ENCODE data around the gene PRKD2.

Gene PRKD2

DNA sequence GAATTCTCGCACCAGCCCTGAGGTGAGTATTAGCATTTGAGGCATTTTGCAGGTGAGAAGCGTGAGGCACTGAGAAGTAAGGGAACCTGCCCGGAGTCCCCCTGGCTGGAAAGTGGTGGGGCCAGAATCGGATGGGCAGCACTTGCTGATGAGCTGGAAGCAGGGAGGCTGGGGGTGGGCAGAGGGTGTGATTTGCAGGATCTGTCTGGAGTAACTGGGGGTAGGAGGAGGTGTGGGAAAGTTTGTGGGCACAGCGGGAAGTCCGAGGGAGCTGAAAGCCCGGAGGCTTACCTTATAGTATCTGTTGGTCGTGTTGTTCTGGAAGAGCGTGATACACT is 20.1 kb downstream of the PRKD2 start:
- Histone ChIP-seq H3K9me3 (ENCODE audit: low read depth, low read length) (no peaks in the 10 kb centered on the region), H3K36me3 (ENCODE audit: insufficient read depth, low read length) (peaks cover 21% of the 10 kb centered on the region), H3K9ac (ENCODE audit: insufficient read length) (no peak overlapping the region), H3K27ac (no peak overlapping the region), H3K4me3 (peak overlapping the region; percentile 64)
- DNase-seq (ENCODE audit: low read depth, low spot score) = no peak
- TF ChIP-seq POLR2AphosphoS5 (IDR thresholded peaks at IDR 0.05; ENCODE audit: borderline replicate concordance, low read depth, low read length) (no peak), FOXP2 (optimal IDR thresholded peaks at IDR 0.05; ENCODE audit: control extremely low read depth, extremely low read length, insufficient read depth) (no peak), EZH2 (IDR thresholded peaks at IDR 0.05) (no peak)

DNA sequence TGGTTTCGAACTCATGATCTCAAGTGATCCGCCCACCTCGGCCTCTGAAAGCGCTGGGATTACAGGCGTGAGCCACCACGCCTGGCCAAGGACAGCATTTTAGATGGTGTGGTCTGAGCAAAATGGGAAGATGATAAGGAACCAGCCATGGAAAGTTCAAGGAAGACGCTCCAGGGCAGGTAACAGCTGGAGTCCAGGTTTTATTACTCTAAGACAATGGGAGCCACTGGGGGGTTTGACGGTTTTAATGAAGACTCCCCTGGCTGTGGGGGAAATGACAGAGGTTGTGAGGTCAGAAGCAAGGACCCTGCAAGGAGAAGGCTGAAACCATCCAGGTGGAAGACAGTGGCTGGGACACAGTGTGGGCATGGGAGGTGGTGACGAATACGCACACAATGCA is 20.9 kb downstream of the PRKD2 start:
- no peak overlapping the region for H3K27ac ChIP-seq
- H3K36me3 ChIP-seq (ENCODE audit: insufficient read depth, low read length) = peaks cover 29% of the 10 kb centered on the region
- no peak overlapping the region for H3K9ac ChIP-seq (ENCODE audit: insufficient read length)
- no peak for TF ChIP-seq FOXP2 (optimal IDR thresholded peaks at IDR 0.05; ENCODE audit: control extremely low read depth, extremely low read length, insufficient read depth)
- no peak for TF ChIP-seq EZH2 (IDR thresholded peaks at IDR 0.05)
- TF ChIP-seq POLR2AphosphoS5 (IDR thresholded peaks at IDR 0.05; ENCODE audit: borderline replicate concordance, low read depth, low read length) = no peak
- H3K4me3 ChIP-seq = no peak overlapping the region
- H3K9me3 ChIP-seq (ENCODE audit: low read depth, low read length) = no peaks in the 10 kb centered on the region
- no peak for DNase-seq (ENCODE audit: low read depth, low spot score)

DNA sequence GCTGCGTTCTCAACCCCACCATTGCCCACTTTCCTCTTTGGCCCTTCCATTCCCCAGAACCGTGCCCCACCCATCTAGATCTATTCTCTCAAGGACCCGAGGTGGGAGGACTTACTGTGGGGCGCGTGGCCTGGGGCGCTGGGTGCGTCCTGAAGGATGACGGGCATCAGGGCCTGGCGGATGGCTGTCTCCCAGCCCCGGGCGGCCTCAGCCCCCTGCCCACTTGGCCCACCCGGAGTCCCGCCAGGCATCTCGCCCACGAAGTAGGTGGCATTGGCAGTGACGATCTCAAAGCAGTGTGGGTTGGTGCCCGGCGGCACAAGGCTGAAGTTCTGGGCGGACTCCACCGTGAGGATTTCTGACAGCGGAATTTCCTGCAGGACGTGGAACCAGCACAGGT is 23.2 kb downstream of the PRKD2 start:
- Histone ChIP-seq H3K4me3 (no peak overlapping the region), H3K9me3 (ENCODE audit: low read depth, low read length) (no peaks in the 10 kb centered on the region), H3K9ac (ENCODE audit: insufficient read length) (no peak overlapping the region), H3K27ac (no peak overlapping the region), H3K36me3 (ENCODE audit: insufficient read depth, low read length) (peaks cover 39% of the 10 kb centered on the region)
- TF ChIP-seq POLR2AphosphoS5 (IDR thresholded peaks at IDR 0.05; ENCODE audit: borderline replicate concordance, low read depth, low read length) = no peak
- no peak for TF ChIP-seq EZH2 (IDR thresholded peaks at IDR 0.05)
- no peak for DNase-seq (ENCODE audit: low read depth, low spot score)

DNA sequence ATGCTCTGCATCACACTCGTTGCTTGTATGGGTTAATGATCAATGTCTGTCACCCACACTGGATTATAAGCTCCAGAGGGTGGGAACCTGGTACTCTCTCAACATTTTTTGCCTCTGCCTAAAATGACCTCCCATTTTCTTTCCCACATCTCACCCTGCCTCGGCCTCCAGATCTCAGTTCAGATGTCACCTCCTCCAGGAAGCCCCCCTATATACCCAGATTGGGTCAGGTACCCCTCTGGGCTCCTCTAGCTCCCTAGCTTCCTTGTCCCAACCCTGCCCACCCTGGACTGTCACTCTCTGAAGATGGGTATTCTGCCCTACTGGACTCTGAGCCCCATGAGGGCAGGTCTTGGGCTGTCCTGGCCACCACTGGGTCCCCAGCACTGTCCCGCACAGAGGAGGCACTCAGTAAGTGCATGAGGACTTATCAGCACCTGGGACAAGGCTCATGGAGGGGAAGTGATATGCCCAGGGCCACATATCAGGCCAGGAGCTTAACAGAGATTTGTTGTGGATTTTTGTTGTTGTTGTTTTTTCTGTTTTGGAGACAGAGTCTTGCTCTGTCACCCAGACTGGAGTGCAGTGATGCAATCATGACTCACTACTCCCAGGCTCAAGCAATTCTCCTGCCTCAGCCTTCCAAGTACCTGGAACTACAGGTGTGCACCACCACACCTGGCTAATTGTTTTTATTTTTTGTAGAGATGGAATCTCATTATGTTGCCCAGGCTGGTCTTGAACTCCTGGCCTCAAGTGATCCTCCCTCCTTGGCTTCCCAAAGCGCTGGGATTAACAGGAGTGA is 23.8 kb downstream of the PRKD2 start:
- H3K27ac ChIP-seq = no peak overlapping the region
- no peak overlapping the region for H3K9ac ChIP-seq (ENCODE audit: insufficient read length)
- DNase-seq (ENCODE audit: low read depth, low spot score) = no peak
- no peak for TF ChIP-seq EZH2 (IDR thresholded peaks at IDR 0.05)
- no peak for TF ChIP-seq FOXP2 (optimal IDR thresholded peaks at IDR 0.05; ENCODE audit: control extremely low read depth, extremely low read length, insufficient read depth)
- no peak for TF ChIP-seq POLR2AphosphoS5 (IDR thresholded peaks at IDR 0.05; ENCODE audit: borderline replicate concordance, low read depth, low read length)
- no peaks in the 10 kb centered on the region for H3K9me3 ChIP-seq (ENCODE audit: low read depth, low read length)
- no peak overlapping the region for H3K4me3 ChIP-seq
- H3K36me3 ChIP-seq (ENCODE audit: insufficient read depth, low read length) = peaks cover 39% of the 10 kb centered on the region

DNA sequence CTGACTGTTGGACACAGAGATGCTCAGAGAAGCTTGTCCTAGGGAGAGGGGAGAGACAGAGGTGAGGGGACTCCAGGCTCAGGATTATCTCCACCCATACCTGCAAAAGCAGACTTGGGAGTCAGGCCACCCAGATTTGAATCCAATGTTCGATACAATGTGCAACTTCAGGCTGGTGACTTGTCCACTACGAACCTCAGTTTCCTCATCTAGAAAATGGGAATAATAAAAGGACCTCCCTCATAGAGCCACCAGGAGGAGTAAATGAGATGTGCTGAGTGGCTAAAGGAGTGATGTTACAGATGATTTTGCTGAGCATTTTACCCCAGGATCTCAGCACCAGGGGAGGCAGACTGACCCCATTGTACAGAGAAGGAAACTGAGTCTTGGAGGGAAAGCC is 25.0 kb downstream of the PRKD2 start:
- no peak for DNase-seq (ENCODE audit: low read depth, low spot score)
- TF ChIP-seq POLR2AphosphoS5 (IDR thresholded peaks at IDR 0.05; ENCODE audit: borderline replicate concordance, low read depth, low read length) (no peak), EZH2 (IDR thresholded peaks at IDR 0.05) (no peak)
- peaks cover 50% of the 10 kb centered on the region for H3K36me3 ChIP-seq (ENCODE audit: insufficient read depth, low read length)
- H3K9ac ChIP-seq (ENCODE audit: insufficient read length) = no peak overlapping the region
- H3K27ac ChIP-seq = no peak overlapping the region
- no peaks in the 10 kb centered on the region for H3K9me3 ChIP-seq (ENCODE audit: low read depth, low read length)
- no peak overlapping the region for H3K4me3 ChIP-seq

DNA sequence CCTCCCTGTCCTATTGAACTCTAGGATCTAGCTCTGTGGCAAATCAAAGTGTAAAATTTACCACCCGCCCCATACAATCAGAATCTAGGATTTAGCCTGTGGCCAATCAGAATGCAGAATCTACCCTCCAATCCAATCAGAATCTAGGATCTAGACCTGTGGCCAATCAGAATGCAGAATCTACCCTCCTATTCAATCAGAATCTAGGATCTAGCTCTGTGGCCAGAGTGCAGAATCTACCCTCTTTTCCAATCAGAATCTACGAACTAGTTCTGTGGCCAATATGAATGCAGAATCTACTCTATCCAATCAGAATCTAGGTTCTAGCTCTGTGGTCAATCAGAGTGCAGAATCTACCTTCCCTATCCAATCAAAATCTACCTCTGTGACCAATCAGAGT is 25.8 kb downstream of the PRKD2 start:
- no peak for DNase-seq (ENCODE audit: low read depth, low spot score)
- no peak for TF ChIP-seq FOXP2 (optimal IDR thresholded peaks at IDR 0.05; ENCODE audit: control extremely low read depth, extremely low read length, insufficient read depth)

DNA sequence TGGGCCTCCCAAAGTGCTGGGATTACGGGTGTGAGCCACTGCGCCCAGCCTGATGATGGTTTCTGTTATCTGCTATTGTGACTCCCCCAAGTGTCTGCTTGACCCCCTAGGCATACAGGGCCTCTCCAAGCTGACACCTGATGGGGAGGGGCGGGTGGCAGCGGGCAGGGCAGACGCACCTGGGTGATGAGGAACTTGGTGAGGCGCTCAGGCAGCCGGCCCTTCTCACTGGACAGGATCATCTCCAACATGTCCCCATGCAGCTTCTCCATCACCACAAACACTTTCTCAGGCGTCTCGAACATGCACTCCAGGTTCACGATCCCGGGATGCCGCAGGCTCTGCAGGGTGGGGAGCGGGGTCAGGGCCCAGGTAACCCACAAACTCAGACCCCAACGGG is 27.6 kb downstream of the PRKD2 start:
- no peak overlapping the region for H3K27ac ChIP-seq
- H3K9ac ChIP-seq (ENCODE audit: insufficient read length) = no peak overlapping the region
- peaks cover 52% of the 10 kb centered on the region for H3K36me3 ChIP-seq (ENCODE audit: insufficient read depth, low read length)
- TF ChIP-seq FOXP2 (optimal IDR thresholded peaks at IDR 0.05; ENCODE audit: control extremely low read depth, extremely low read length, insufficient read depth) (no peak), POLR2AphosphoS5 (IDR thresholded peaks at IDR 0.05; ENCODE audit: borderline replicate concordance, low read depth, low read length) (no peak), EZH2 (IDR thresholded peaks at IDR 0.05) (no peak)
- H3K9me3 ChIP-seq (ENCODE audit: low read depth, low read length) = no peaks in the 10 kb centered on the region
- no peak overlapping the region for H3K4me3 ChIP-seq
- DNase-seq (ENCODE audit: low read depth, low spot score) = no peak

More for the DNA sequence above, 25.8 kb downstream of the PRKD2 start:
- Histone ChIP-seq H3K27ac (no peak overlapping the region), H3K4me3 (no peak overlapping the region), H3K36me3 (ENCODE audit: insufficient read depth, low read length) (peaks cover 50% of the 10 kb centered on the region), H3K9me3 (ENCODE audit: low read depth, low read length) (no peaks in the 10 kb centered on the region), H3K9ac (ENCODE audit: insufficient read length) (no peak overlapping the region)

DNA sequence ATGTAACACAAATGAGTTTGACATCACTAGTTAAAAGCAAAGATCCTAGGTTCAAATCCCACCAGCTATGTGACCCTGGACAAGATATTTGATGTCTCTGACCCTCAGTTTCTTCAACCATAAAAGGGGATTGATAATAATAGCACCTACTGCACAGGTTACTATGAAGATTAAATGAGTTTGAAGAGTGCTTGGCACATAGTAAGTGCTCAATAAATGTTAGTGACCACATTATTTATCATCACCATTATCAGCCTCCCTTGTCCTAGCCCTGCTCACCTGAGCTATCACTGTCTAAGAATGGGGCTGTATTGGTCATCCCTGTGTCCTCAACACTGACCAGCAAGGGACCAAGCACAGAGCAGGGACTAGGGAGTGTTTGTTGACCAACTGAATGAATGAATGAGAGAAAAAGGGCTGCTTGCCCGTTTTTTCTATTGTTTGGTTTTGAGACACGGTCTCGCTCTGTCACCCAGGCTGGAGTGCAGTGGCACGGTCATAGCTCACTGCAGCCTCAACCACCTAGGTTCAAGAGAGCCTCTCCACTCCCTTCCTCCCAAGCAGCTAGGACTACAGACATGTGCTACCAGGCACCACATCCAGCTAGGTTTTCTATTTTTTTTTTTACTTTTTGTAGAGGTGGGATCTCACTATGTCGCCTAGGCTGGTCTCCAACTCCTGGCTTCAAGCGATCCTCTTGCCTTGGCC is 29.3 kb downstream of the PRKD2 start:
- no peak for DNase-seq (ENCODE audit: low read depth, low spot score)
- H3K36me3 ChIP-seq (ENCODE audit: insufficient read depth, low read length) = peaks cover 47% of the 10 kb centered on the region
- H3K4me3 ChIP-seq = no peak overlapping the region
- TF ChIP-seq EZH2 (IDR thresholded peaks at IDR 0.05) (no peak), FOXP2 (optimal IDR thresholded peaks at IDR 0.05; ENCODE audit: control extremely low read depth, extremely low read length, insufficient read depth) (no peak), POLR2AphosphoS5 (IDR thresholded peaks at IDR 0.05; ENCODE audit: borderline replicate concordance, low read depth, low read length) (no peak)
- no peak overlapping the region for H3K9ac ChIP-seq (ENCODE audit: insufficient read length)
- H3K9me3 ChIP-seq (ENCODE audit: low read depth, low read length) = no peaks in the 10 kb centered on the region
- H3K27ac ChIP-seq = no peak overlapping the region

DNA sequence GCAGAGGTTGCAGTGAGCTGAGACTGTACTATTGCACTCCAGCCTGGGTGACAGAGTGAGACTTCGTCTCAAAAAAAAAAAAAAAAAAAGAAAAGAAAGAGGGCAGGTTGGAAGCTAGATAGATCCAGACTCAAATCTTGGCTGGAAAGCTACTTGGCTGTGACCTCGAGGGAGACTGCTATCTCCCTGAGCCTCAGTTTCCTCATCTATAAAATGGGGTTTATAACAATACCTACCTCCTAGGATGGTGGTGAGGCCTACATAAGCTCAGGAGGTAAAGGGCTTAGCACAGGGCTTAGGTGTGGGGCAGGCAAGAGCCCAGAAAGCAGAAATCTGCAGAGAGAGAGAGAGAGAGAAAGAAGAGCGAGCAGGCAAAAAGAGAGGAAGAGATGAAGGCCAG is 31.7 kb downstream of the PRKD2 start:
- H3K27ac ChIP-seq = no peak overlapping the region
- H3K36me3 ChIP-seq (ENCODE audit: insufficient read depth, low read length) = peaks cover 24% of the 10 kb centered on the region; the same call in 1 of the 2 replicates
- no peak overlapping the region for H3K4me3 ChIP-seq
- no peak for DNase-seq (ENCODE audit: low read depth, low spot score)
- TF ChIP-seq FOXP2 (optimal IDR thresholded peaks at IDR 0.05; ENCODE audit: control extremely low read depth, extremely low read length, insufficient read depth) (no peak), EZH2 (IDR thresholded peaks at IDR 0.05) (no peak), POLR2AphosphoS5 (IDR thresholded peaks at IDR 0.05; ENCODE audit: borderline replicate concordance, low read depth, low read length) (no peak)
- H3K9ac ChIP-seq (ENCODE audit: insufficient read length) = no peak overlapping the region
- H3K9me3 ChIP-seq (ENCODE audit: low read depth, low read length) = no peaks in the 10 kb centered on the region
